ENCODE measurements around the gene CYTH1.

DNA sequence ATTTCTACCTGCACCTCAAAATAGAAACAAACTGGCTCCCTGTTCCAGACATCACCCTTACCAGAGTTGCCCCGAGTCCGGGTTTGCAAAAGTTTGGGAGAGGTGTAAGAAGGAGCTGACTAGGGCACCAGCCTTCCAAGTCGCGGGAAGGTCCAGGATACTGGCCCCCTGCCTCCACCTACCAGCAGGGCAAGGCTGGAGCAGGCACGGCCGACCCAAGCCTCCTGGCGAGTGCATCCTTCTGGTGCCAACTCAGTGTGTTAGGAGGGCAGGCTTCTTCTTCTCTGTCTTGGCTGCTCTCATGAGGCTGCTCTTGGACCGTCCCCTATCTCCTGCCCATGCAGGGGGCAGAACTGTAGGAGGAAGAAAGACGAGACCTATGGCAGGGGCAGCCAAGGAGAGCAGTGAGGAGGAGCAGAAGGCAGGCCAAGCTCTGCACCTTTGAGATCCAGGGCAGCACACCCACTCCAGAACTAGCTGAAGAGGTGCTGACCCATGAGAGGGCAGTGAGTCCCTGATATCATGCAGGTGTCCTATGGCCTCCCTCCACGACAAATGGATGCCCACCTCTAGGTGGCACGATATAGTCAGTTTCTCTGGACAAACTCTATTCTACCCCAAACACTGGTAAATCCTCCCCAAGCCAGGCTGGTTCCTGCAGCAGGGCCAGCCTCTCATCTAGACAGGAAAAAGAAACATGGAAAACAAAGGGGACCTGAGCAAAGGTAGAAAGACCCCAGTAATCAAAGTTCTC, 54.4 kb downstream of the CYTH1 start:
- no peak for TF ChIP-seq POLR2A (IDR thresholded peaks at IDR 0.05; ENCODE audit: low read length)
- TF ChIP-seq, protein P1, sequence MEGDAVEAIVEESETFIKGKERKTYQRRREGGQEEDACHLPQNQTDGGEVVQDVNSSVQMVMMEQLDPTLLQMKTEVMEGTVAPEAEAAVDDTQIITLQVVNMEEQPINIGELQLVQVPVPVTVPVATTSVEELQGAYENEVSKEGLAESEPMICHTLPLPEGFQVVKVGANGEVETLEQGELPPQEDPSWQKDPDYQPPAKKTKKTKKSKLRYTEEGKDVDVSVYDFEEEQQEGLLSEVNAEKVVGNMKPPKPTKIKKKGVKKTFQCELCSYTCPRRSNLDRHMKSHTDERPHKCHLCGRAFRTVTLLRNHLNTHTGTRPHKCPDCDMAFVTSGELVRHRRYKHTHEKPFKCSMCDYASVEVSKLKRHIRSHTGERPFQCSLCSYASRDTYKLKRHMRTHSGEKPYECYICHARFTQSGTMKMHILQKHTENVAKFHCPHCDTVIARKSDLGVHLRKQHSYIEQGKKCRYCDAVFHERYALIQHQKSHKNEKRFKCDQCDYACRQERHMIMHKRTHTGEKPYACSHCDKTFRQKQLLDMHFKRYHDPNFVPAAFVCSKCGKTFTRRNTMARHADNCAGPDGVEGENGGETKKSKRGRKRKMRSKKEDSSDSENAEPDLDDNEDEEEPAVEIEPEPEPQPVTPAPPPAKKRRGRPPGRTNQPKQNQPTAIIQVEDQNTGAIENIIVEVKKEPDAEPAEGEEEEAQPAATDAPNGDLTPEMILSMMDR (IDR thresholded peaks at IDR 0.05), result no peak
- TF ChIP-seq CHD4 (IDR thresholded peaks at IDR 0.05; ENCODE audit: borderline replicate concordance), result no peak
- TF ChIP-seq KDM1A (IDR thresholded peaks at IDR 0.05; ENCODE audit: low read depth), result no peak
- TF ChIP-seq REST (IDR thresholded peaks at IDR 0.05), result no peak
- TF ChIP-seq RNF2 (IDR thresholded peaks at IDR 0.05; ENCODE audit: borderline replicate concordance, low read depth), result no peak
- TF ChIP-seq NR3C1 (IDR thresholded peaks at IDR 0.05), result no peak
- TF ChIP-seq MYC (IDR thresholded peaks at IDR 0.05; ENCODE audit: borderline replicate concordance, low read length), result no peak
- TF ChIP-seq MAX (IDR thresholded peaks at IDR 0.05), result no peak
- TF ChIP-seq RCOR1 (IDR thresholded peaks at IDR 0.05; ENCODE audit: low read depth, low read length), result no peak
- no peak for TF ChIP-seq MAFK (IDR thresholded peaks at IDR 0.05; ENCODE audit: partially characterized antibody)
- TF ChIP-seq FOSB (CRISPR knock-in tag; IDR thresholded peaks at IDR 0.05), result no peak
- TF ChIP-seq EP300 (IDR thresholded peaks at IDR 0.05), result no peak
- TF ChIP-seq GATA3 (IDR thresholded peaks at IDR 0.05; ENCODE audit: borderline replicate concordance), result no peak
